Hepatocyte (in vitro differentiated cells): ENCODE measurements around the gene MEIS2.

Experiments
- EZH2 ChIP-seq: fragments of 200-600 bp; sonication (generic); IDR thresholded peaks from 2 replicates; pipeline ENCODE4 v1.6.1; 2016; ENCODE audit warnings: antibody characterized with exemption, mild to moderate bottlenecking, borderline replicate concordance
- EZH2phosphoT487 ChIP-seq: fragments of 200-600 bp; sonication (generic); IDR thresholded peaks from one replicate; pipeline ENCODE4 v1.6.1; 2018; ENCODE audit warnings: antibody characterized with exemption, mild to moderate bottlenecking, low read depth, moderate library complexity; ENCODE audit not compliant: unreplicated experiment, severe bottlenecking
- TF ChIP-seq, protein P1 (sequence below): fragments of 200-600 bp; sonication (generic); IDR thresholded peaks from 2 replicates; pipeline ENCODE4 v1.5.1; 2016; ENCODE audit warnings: antibody characterized with exemption, mild to moderate bottlenecking; ENCODE audit not compliant: poor library complexity

DNA sequence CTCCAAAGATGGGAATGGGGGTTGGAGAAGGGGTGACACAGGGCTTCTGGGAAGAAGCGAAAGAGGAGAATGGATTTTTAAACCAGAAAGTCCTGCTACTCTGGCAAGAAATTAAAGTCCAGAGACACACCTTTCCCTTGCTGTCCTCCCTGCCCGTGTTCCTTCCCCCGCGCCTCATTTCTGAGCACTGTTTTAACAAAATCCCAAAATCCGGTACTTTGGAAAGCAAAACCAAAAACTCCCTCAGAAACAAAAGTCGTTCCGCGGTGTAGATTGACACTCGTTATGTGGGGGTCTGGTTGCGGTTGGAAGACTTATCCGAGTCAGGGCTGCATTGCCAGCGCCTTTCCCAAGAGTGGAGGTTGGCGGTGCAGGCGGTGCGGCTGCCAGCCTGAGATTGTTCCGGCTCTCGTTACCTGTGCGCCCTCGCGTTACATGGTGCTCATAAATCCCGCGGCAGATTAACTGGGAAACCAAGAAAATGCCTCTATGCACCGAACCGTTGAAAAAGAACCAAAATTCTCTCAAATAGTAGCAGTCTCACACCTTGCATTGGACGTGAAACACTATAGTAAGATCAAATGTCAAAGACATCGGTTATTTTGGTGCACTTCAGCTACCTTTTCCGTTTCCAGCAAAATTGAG lies 217.7 kb downstream of the MEIS2 start:
- TF ChIP-seq, protein P1, sequence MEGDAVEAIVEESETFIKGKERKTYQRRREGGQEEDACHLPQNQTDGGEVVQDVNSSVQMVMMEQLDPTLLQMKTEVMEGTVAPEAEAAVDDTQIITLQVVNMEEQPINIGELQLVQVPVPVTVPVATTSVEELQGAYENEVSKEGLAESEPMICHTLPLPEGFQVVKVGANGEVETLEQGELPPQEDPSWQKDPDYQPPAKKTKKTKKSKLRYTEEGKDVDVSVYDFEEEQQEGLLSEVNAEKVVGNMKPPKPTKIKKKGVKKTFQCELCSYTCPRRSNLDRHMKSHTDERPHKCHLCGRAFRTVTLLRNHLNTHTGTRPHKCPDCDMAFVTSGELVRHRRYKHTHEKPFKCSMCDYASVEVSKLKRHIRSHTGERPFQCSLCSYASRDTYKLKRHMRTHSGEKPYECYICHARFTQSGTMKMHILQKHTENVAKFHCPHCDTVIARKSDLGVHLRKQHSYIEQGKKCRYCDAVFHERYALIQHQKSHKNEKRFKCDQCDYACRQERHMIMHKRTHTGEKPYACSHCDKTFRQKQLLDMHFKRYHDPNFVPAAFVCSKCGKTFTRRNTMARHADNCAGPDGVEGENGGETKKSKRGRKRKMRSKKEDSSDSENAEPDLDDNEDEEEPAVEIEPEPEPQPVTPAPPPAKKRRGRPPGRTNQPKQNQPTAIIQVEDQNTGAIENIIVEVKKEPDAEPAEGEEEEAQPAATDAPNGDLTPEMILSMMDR = no peak
- TF ChIP-seq EZH2 (peak; percentile 91), EZH2phosphoT487 (no peak)
